Gastroesophageal sphincter (tissue), 4 donors: Measurements from ENCODE around the gene GRM8. TPM values are rescaled to one million over a fixed set of nuclear protein-coding genes. Genes with fewer than 3 reads are reported as not detected.

Source experiments
- ATAC-seq: fragments of 150-250 bp; one replicate; pipeline ENCODE4 v1.9.1; 2016; ENCODE audit warnings: mild to moderate bottlenecking, moderate library complexity
- H3K27ac ChIP-seq, 4 donors: fragments of 200-600 bp; sonication (generic) in 3 of 4; 1 replicate in 3 of 4; 2 replicates in 1 of 4; pipeline ENCODE4 v1.5.1; 2016 to 2019
- H3K27me3 ChIP-seq: fragments of 200-600 bp; sonication (generic); one replicate; pipeline ENCODE4 v1.5.1; 2019
- H3K36me3 ChIP-seq, 2 donors: fragments of 200-600 bp; sonication (generic); one replicate each; pipeline ENCODE4 v1.5.1; 2019; ENCODE audit warnings: control low read depth in 1 of 2
- H3K4me1 ChIP-seq, 3 donors: fragments of 200-600 bp; sonication (generic); 1 replicate in 2 of 3; 2 replicates in 1 of 3; pipeline ENCODE4 v1.5.1; 2016 to 2019; ENCODE audit warnings: control low read depth in 2 of 3
- H3K4me3 ChIP-seq, 2 donors: fragments of 200-600 bp; sonication (generic); one replicate each; pipeline ENCODE4 v1.5.1; 2019; ENCODE audit warnings: mild to moderate bottlenecking in 1 of 2, moderate library complexity in 1 of 2
- H3K9me3 ChIP-seq, 3 donors: fragments of 200-600 bp; sonication (generic); one replicate each; pipeline ENCODE4 v1.5.1; 2017 to 2019; ENCODE audit warnings: control low read depth in 2 of 3
- CTCF ChIP-seq, 4 experiments: fragments of 200-600 bp in 2 of 4; fragments of 450-650 bp in 2 of 4; sonication (generic) in 1 of 4; IDR thresholded peaks; one replicate each; pipeline ENCODE4 v1.5.1; 2017 to 2019; ENCODE audit warnings: antibody characterized with exemption in 4 of 4, mild to moderate bottlenecking in 2 of 4, moderate library complexity in 2 of 4
- EP300 ChIP-seq: sonication (generic); formaldehyde crosslinking; IDR thresholded peaks from one replicate; pipeline ENCODE4 v1.6.1; 2017; ENCODE audit warnings: antibody characterized with exemption, mild to moderate bottlenecking
- POLR2A ChIP-seq, 2 donors: fragments of 450-650 bp; IDR thresholded peaks; one replicate each; pipeline ENCODE4 v1.6.1; 2017; ENCODE audit warnings: antibody characterized with exemption in 2 of 2, mild to moderate bottlenecking in 2 of 2, moderate library complexity in 1 of 2
- POLR2AphosphoS5 ChIP-seq: sonication (generic); formaldehyde crosslinking; IDR thresholded peaks from one replicate; pipeline ENCODE4 v1.6.1; 2017; ENCODE audit warnings: antibody characterized with exemption
- WGBS, 2 donors: methylation state at CpG; one replicate each; pipeline ENCODE4 v1.1.5; 2018; ENCODE audit warnings: low coverage in 1 of 2; 5-methylcytosine and 5-hydroxymethylcytosine counted together
- total RNA-seq, 4 donors: library from RNA; depleted of rRNA; stranded (reverse); fragments of >200 nt; gene quantifications; one replicate each; pipeline ENCODE4 v1.1.0, GENCODE V29; 2016

Gene GRM8
- total RNA-seq, 4 donors from 2014 or later = 0.07 to 3.4 (median 0.93) TPM; not detected in 1

- Histone ChIP-seq H3K4me1 (no peaks in the 10 kb centered on the region), H3K9me3 (no peaks in the 10 kb centered on the region), H3K4me3 (no peak overlapping the region), H3K27me3 (no peaks in the 10 kb centered on the region), H3K27ac (no peak overlapping the region), H3K36me3 (no peaks in the 10 kb centered on the region)
- no peak for ATAC-seq
- TF ChIP-seq EP300 (no peak), CTCF (IDR thresholded peaks at IDR 0.05) (no peak), POLR2AphosphoS5 (no peak), POLR2A (IDR thresholded peaks at IDR 0.05) (no peak)
- 63 to 94% methylated on average over 2 to 3 of the region's 3 CpGs for WGBS, 2 donors
These were observed 171.2 kb downstream of the GRM8 start for GRCh38 chr7:127081539-127081938.

GRCh38 chr7:127080576-127080975 lies 172.2 kb downstream of the GRM8 start:
- WGBS, 2 donors = 43 to 53% methylated on average over 2 of the region's 2 CpGs
- no peaks in the 10 kb centered on the region for H3K4me1 ChIP-seq
- no peak for ATAC-seq

GRCh38 chr7:127066974-127067373 lies 185.8 kb downstream of the GRM8 start:
- Histone ChIP-seq H3K36me3 (no peaks in the 10 kb centered on the region), H3K27ac (no peak overlapping the region), H3K9me3 (peaks cover 0 to 25% (median 0%) of the 10 kb centered on the region in 3 donors), H3K4me1 (no peaks in the 10 kb centered on the region), H3K4me3 (no peak overlapping the region), H3K27me3 (peaks cover 2% of the 10 kb centered on the region)
- TF ChIP-seq POLR2A (IDR thresholded peaks at IDR 0.05) = no peak
- no peak for TF ChIP-seq EP300
- TF ChIP-seq CTCF (IDR thresholded peaks at IDR 0.05) = no peak
- no peak for TF ChIP-seq POLR2AphosphoS5
- ATAC-seq = no peak
- 73% methylated on average over 1 to 2 of the region's 3 CpGs for WGBS, 2 donors

More at GRCh38 chr7:127080576-127080975, 172.2 kb downstream of the GRM8 start:
- no peak overlapping the region for H3K27ac ChIP-seq
- no peaks in the 10 kb centered on the region for H3K27me3 ChIP-seq
- H3K9me3 ChIP-seq = no peaks in the 10 kb centered on the region
- TF ChIP-seq POLR2AphosphoS5 (no peak), POLR2A (IDR thresholded peaks at IDR 0.05) (no peak), EP300 (no peak), CTCF (IDR thresholded peaks at IDR 0.05) (no peak)
- no peak overlapping the region for H3K4me3 ChIP-seq
- no peaks in the 10 kb centered on the region for H3K36me3 ChIP-seq

GRCh38 chr7:127059475-127059874 lies 193.3 kb downstream of the GRM8 start:
- Histone ChIP-seq H3K4me1 (no peaks in the 10 kb centered on the region), H3K9me3 (peaks cover 0 to 20% (median 0%) of the 10 kb centered on the region in 3 donors), H3K4me3 (no peak overlapping the region), H3K36me3 (no peaks in the 10 kb centered on the region), H3K27me3 (no peaks in the 10 kb centered on the region), H3K27ac (no peak overlapping the region)
- ATAC-seq = no peak
- WGBS, 2 donors = 80 to 87% methylated on average over 6 of the region's 6 CpGs
- TF ChIP-seq CTCF (IDR thresholded peaks at IDR 0.05) = no peak
- no peak for TF ChIP-seq EP300
- TF ChIP-seq POLR2AphosphoS5 = no peak

- H3K27me3 ChIP-seq = no peaks in the 10 kb centered on the region
- H3K9me3 ChIP-seq = peaks cover 0 to 5% (median 0%) of the 10 kb centered on the region in 3 donors
- no peak overlapping the region for H3K27ac ChIP-seq
- no peak overlapping the region for H3K4me3 ChIP-seq
- TF ChIP-seq POLR2AphosphoS5 (no peak), POLR2A (IDR thresholded peaks at IDR 0.05) (no peak), EP300 (no peak), CTCF (IDR thresholded peaks at IDR 0.05) (no peak)
- WGBS, 2 donors = 76 to 82% methylated on average over 8 to 9 of the region's 9 CpGs
- ATAC-seq = no peak
- H3K4me1 ChIP-seq = no peaks in the 10 kb centered on the region
- H3K36me3 ChIP-seq = no peaks in the 10 kb centered on the region
These were observed 194.8 kb downstream of the GRM8 start for GRCh38 chr7:127057918-127058317.
